Measurements from ENCODE around the gene ZBTB7B.

The ZBTB7B gene

GRCh38 chr1:155019377-155020245 is 17.0 kb downstream of the ZBTB7B start:
- POLR2A ChIA-PET = interaction anchor here (0.7 to 2.0 kb wide), 2 partner anchors 31 to 49 kb away, joined by 3 to 4 read pairs; partner anchors contain the start of genes ADAM15 and SHC1

GRCh38 chr1:155022136-155022926 is 19.7 kb downstream of the ZBTB7B start:
- no peaks in the 10 kb centered on the region for H3K4me1 ChIP-seq (ENCODE audit: control insufficient read depth, insufficient read depth, low read length)
- TF ChIP-seq MYNN (tag by site-specific recombination; IDR thresholded peaks at IDR 0.05; ENCODE audit: borderline replicate concordance) = no peak
- no peak for TF ChIP-seq ZNF510 (tag by site-specific recombination; IDR thresholded peaks at IDR 0.05; ENCODE audit: insufficient replicate concordance)
- TF ChIP-seq ZBTB1 (tag by site-specific recombination; IDR thresholded peaks at IDR 0.05) = no peak
- TF ChIP-seq ZNF843 (tag by site-specific recombination; IDR thresholded peaks at IDR 0.05) = no peak
- peak; percentile 97 for TF ChIP-seq PRDM10 (tag by site-specific recombination; IDR thresholded peaks at IDR 0.05)
- 0 out of 2 replicates have a peak, but pooled peaks have one; percentile 43 for TF ChIP-seq REST (tag by site-specific recombination; IDR thresholded peaks at IDR 0.05)
- no peak for TF ChIP-seq WT1 (tag by site-specific recombination; IDR thresholded peaks at IDR 0.05)
- TF ChIP-seq OSR2 (tag by site-specific recombination; IDR thresholded peaks at IDR 0.05) = no peak
- TF ChIP-seq ZSCAN16 (tag by site-specific recombination; IDR thresholded peaks at IDR 0.05) = no peak
- no peak for TF ChIP-seq ZNF37A (tag by site-specific recombination; IDR thresholded peaks at IDR 0.05)
- no peak for TF ChIP-seq BCL11A (tag by site-specific recombination; IDR thresholded peaks at IDR 0.05; ENCODE audit: low read depth)
- TF ChIP-seq ZNF707 (tag by site-specific recombination; IDR thresholded peaks at IDR 0.05) = no peak
- no peak for TF ChIP-seq ZBTB17 (tag by site-specific recombination; IDR thresholded peaks at IDR 0.05)
- TF ChIP-seq ZBTB7A (tag by site-specific recombination; IDR thresholded peaks at IDR 0.05; ENCODE audit: low read depth) = no peak
- no peak for TF ChIP-seq ZNF16 (tag by site-specific recombination; IDR thresholded peaks at IDR 0.05; ENCODE audit: low read depth)
- TF ChIP-seq ZEB2 (tag by site-specific recombination; IDR thresholded peaks at IDR 0.05) = no peak
- no peak for TF ChIP-seq ZNF596 (tag by site-specific recombination; IDR thresholded peaks at IDR 0.05)
- TF ChIP-seq ZNF292 (tag by site-specific recombination; IDR thresholded peaks at IDR 0.05; ENCODE audit: borderline replicate concordance, low read depth) = no peak
- TF ChIP-seq ZNF211 (tag by site-specific recombination; IDR thresholded peaks at IDR 0.05; ENCODE audit: low read depth) = no peak
- 0 out of 2 replicates have a peak, but pooled peaks have one; percentile 16 for TF ChIP-seq KLF1 (tag by site-specific recombination; IDR thresholded peaks at IDR 0.05)
- TF ChIP-seq ZNF623 (tag by site-specific recombination; IDR thresholded peaks at IDR 0.05) = no peak
- TF ChIP-seq FEZF1 (tag by site-specific recombination; IDR thresholded peaks at IDR 0.05) = no peak
- TF ChIP-seq ZNF121 (tag by site-specific recombination; IDR thresholded peaks at IDR 0.05) = peak; percentile 72

More at GRCh38 chr1:155019377-155020245, 17.0 kb downstream of the ZBTB7B start:
- no peak for TF ChIP-seq ZNF677 (tag by site-specific recombination; IDR thresholded peaks at IDR 0.05)
- peak; percentile 55 for TF ChIP-seq ZFHX2 (tag by site-specific recombination; conservative IDR thresholded peaks at IDR 0.05)
- TF ChIP-seq EGR2 (tag by site-specific recombination; IDR thresholded peaks at IDR 0.05; ENCODE audit: low read depth) = peak; percentile 53; the same call in 1 of the 2 replicates
- Histone ChIP-seq H3K9me3 (ENCODE audit: control insufficient read depth, insufficient read depth, low read depth, low read length) (no peaks in the 10 kb centered on the region), H3K27ac (ENCODE audit: extremely low read depth, low read depth, low read length) (no peak overlapping the region), H3K36me3 (ENCODE audit: control insufficient read depth in 2 of 2, insufficient read depth in 1 of 2, low read length in 2 of 2) (peaks cover 0 to 22% of the 10 kb centered on the region in 2 experiments; a peak in 1 of 3 replicates), H3K4me3 (ENCODE audit: low read depth, low read length) (no peak overlapping the region), H3K4me1 (ENCODE audit: control insufficient read depth, insufficient read depth, low read length) (0 out of 2 replicates have a peak, but pooled peaks cover 3% of the 10 kb centered on the region)
- CTCF ChIA-PET = interaction anchor here (0.8 to 3.3 kb wide), 10 partner anchors 14 to 58 kb away, joined by 3 to 19 read pairs (median 4); partner anchors contain the start of genes ADAM15, DCST1, DCST2 and PYGO2

More at GRCh38 chr1:155022136-155022926, 19.7 kb downstream of the ZBTB7B start:
- H3K27ac ChIP-seq (ENCODE audit: extremely low read depth, low read depth, low read length) = no peak overlapping the region
- H3K9me3 ChIP-seq (ENCODE audit: control insufficient read depth, insufficient read depth, low read depth, low read length) = no peaks in the 10 kb centered on the region
- ChIA-PET CTCF (interaction anchor here (0.5 to 2.0 kb wide), 11 partner anchors 8 to 1530 kb away, joined by 3 to 13 read pairs (median 3); partner anchors contain the start of genes ADAM15 and KRTCAP2), POLR2A (interaction anchor here (0.6 kb wide), 1 partner anchor 202 kb away, joined by 3 read pairs; no protein-coding TSS in a partner anchor)
- no peak overlapping the region for H3K4me3 ChIP-seq (ENCODE audit: low read depth, low read length)
- no peaks in the 10 kb centered on the region for H3K36me3 ChIP-seq (ENCODE audit: control insufficient read depth in 2 of 2, insufficient read depth in 1 of 2, low read length in 2 of 2)

All from HEK293 (cell line).